Measurements from ENCODE around the gene FAM107B. TPM values are rescaled to one million over a fixed set of nuclear protein-coding genes. Genes with fewer than 3 reads are reported as not detected.

Gene FAM107B
- total RNA-seq, 1 experiment from 2014 or later = 24.5 TPM

DNA sequence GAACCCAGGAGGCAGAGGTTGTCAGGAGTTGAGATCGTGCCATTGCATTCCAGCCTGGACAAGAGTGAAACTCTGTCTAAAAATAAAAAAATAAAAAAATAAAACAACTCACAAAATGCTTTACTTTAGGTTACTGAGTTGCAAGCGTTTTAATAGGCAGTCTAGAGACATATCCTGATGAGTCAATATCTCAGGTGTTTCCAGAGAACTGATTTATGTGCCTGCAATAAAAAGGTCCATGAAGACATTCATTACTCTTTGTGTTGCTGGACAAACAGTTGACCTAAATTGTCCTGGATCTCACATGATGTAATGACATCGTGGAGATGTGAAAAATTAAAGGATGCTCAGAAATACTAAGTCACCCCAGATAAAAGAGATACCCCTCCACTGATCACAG is 31.6 kb upstream of the FAM107B start:
- Histone ChIP-seq H3K79me2 (ENCODE audit: insufficient read depth, low read length) (no peaks in the 10 kb centered on the region), H3K14ac (ENCODE audit: insufficient read depth, low read length) (no peak overlapping the region), H4K91ac (ENCODE audit: insufficient read length, low read depth, low read length) (no peak overlapping the region), H2AFZ (ENCODE audit: low read length) (no peak overlapping the region), H3K9ac (ENCODE audit: extremely low read depth, insufficient read length, low read length) (no peak overlapping the region), H3K9me3 (ENCODE audit: control insufficient read depth, low read depth, low read length) (no peaks in the 10 kb centered on the region), H3K4me2 (ENCODE audit: insufficient read depth, insufficient read length, low read length) (no peak overlapping the region), H2BK120ac (ENCODE audit: low read depth, low read length, poor library complexity, severe bottlenecking) (no peak overlapping the region), H4K5ac (ENCODE audit: insufficient read length, low read depth, low read length) (no peak overlapping the region), H3K4ac (ENCODE audit: low read depth, low read length) (no peak overlapping the region), H2BK20ac (ENCODE audit: low read depth, low read length, poor library complexity, severe bottlenecking) (no peak overlapping the region), H3K27ac (ENCODE audit: insufficient read length, low read depth, low read length) (no peak overlapping the region), H4K20me1 (ENCODE audit: control insufficient read depth, insufficient read depth, insufficient read length) (no peaks in the 10 kb centered on the region), H2BK5ac (ENCODE audit: insufficient read length, low read length) (no peak overlapping the region), H3K56ac (ENCODE audit: insufficient read length, low read depth, low read length) (no peak overlapping the region), H3K23me2 (ENCODE audit: insufficient read length, low read depth, low read length, poor library complexity, severe bottlenecking) (no peaks in the 10 kb centered on the region), H3K18ac (ENCODE audit: insufficient read length, low read depth, low read length) (no peak overlapping the region), H3K4me1 (ENCODE audit: insufficient read depth, low read length) (no peaks in the 10 kb centered on the region), H3T11ph (ENCODE audit: low read length) (no peak overlapping the region), H3K23ac (ENCODE audit: insufficient read length, low read depth, low read length) (no peak overlapping the region), H2AK5ac (ENCODE audit: insufficient read length, low read length) (no peak overlapping the region), H2BK12ac (ENCODE audit: insufficient read length, low read depth, low read length) (no peak overlapping the region), H3K27me3 (ENCODE audit: insufficient read depth, low read length) (no peaks in the 10 kb centered on the region), H4K8ac (replicated peaks; ENCODE audit: insufficient read length, low read depth, low read length) (no peak overlapping the region), H3K79me1 (ENCODE audit: insufficient read depth, low read depth, low read length, poor library complexity, severe bottlenecking) (no peaks in the 10 kb centered on the region), H2BK15ac (ENCODE audit: low read depth, low read length) (no peak overlapping the region)
- no CpG with 5 or more reads among the region's 3 CpGs for WGBS (ENCODE audit: extremely low coverage, insufficient read length, low lambda C conversion rate)
- no peak for DNase-seq
- TF ChIP-seq, protein P1, sequence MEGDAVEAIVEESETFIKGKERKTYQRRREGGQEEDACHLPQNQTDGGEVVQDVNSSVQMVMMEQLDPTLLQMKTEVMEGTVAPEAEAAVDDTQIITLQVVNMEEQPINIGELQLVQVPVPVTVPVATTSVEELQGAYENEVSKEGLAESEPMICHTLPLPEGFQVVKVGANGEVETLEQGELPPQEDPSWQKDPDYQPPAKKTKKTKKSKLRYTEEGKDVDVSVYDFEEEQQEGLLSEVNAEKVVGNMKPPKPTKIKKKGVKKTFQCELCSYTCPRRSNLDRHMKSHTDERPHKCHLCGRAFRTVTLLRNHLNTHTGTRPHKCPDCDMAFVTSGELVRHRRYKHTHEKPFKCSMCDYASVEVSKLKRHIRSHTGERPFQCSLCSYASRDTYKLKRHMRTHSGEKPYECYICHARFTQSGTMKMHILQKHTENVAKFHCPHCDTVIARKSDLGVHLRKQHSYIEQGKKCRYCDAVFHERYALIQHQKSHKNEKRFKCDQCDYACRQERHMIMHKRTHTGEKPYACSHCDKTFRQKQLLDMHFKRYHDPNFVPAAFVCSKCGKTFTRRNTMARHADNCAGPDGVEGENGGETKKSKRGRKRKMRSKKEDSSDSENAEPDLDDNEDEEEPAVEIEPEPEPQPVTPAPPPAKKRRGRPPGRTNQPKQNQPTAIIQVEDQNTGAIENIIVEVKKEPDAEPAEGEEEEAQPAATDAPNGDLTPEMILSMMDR (conservative IDR thresholded peaks at IDR 0.05) = no peak
- Mint-ChIP-seq H3K9me3 (no peaks in the 10 kb centered on the region; a peak in 1 of 5 replicates), H3K4me3 (no peak overlapping the region), H3K27ac (no peak overlapping the region), H3K36me3 (ENCODE audit: insufficient read depth in 1 of 3, low read depth in 3 of 3) (no peaks in the 10 kb centered on the region), H3K4me1 (peaks cover 7% of the 10 kb centered on the region in 2 experiments), H3K27me3 (ENCODE audit: low read depth) (no peaks in the 10 kb centered on the region; the same call in 1 of the 2 replicates)

Measured in H9 (cell line).